ENCODE results near the gene DNM3.

- TF ChIP-seq CTCF (optimal IDR thresholded peaks at IDR 0.05 in 1 of 3, IDR thresholded peaks at IDR 0.05 in 1 of 3, conservative IDR thresholded peaks at IDR 0.05 in 1 of 3; ENCODE audit: extremely low read depth in 1 of 3, insufficient read depth in 2 of 3, low read length in 3 of 3) (no peak), EZH2 (IDR thresholded peaks at IDR 0.05; ENCODE audit: low read length) (no peak)
Observed at GRCh38 chr1:172273647-172274396, 432.5 kb downstream of the DNM3 start.
